Activated CD4-positive, alpha-beta T cell treated with anti-CD3 and anti-CD28 coated beads for 4 hours (primary cell): Measurements from ENCODE around the gene WNK1.
"Not testable (repeated sequence)": the region's sequence is repeated elsewhere in the genome, so short reads cannot be mapped to it uniquely, and the experiment has no call there.

Experiments
- DNase-seq, 2 donors: peaks; one replicate each; pipeline ENCODE4 v3.0.0-alpha.2; 2020

The WNK1 gene

DNA sequence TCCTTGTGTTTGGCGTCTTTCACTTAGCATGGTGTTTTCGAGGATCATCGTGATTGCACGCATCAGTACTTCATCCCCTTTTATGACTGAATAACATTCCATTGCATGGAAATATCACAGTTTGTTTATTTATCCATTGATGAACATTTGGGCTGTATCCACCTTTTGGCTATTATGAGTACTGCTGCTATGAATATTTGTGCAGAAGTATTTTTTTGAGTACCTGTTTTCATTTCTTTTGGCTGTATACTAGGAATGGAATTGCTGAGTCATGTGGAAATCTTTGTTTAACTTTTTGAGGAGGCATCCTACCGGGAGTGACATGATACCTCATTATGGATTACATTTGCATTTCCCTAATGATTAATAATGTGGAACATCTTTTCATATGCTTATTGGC lies 66.4 kb downstream of the WNK1 start:
- no peak for DNase-seq

DNA sequence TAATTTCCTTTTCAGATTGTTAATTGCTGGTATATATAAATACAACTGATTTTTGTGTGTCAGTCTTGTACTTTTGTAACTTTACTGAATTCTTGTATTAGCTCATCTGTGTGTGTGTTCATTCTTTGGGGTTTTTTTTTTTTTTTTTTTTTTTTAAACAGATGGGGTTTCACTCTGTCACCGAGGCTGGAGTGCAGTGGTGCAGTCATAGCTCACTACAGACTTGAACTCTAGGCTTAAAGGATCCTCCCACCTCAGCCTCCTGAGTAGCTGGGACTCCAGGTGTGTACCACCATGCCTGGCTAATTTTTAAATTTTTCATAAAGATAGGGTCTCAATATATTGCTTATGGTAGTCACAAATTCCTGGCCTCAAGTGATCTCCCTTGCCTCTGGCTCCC lies 68.0 kb downstream of the WNK1 start:
- DNase-seq: no peak

DNA sequence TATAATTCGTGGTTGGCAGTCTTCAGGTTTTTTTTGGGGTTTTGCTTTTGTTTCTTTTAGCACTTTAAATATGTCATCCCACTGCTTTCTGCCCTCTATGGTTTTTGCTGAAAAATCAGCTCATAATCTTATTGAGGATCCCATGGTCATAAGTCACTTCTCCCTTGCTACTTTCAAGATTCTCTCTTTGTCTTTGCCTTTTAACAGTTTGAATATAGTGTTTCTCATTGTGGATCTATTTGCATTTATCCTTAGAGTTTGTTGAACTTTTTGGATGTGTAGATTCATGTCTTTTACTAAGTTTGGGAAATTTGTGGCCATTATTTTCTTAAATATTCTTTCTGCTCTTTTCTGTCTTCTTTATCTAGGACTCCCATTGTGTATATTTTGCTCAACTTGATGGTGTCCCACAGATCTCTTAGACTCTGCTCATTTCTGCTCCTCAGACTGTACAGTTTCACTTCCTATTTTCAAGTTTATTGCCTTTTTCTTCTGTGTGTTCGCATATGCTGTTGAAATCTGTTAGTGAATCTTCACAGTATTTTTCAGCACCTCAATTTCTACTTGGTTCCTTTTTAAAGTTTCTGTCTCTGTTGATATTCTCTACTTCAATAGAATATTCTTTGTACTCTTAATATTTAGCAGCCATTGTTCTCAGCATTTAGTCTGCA lies 70.8 kb downstream of the WNK1 start:
- no peak for DNase-seq

DNA sequence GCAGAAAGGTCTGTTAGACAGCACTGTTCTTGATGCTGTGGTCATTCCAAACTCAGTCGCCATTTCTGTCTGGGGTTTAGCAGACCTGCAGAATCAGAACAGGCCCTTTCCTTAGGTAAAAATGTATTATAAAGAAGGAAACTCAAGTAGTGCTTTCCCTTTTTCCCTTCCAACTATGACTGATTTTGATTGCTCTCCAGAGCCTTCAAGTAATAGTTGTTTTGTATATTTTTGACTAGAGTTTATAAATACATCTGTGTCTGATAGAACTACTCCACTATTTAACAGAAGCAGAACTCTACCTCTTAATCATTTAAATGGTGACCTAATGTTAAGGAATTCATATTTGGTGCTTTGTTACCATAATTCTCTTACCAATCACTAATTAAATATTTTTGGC lies 74.0 kb downstream of the WNK1 start:
- DNase-seq: no peak

DNA sequence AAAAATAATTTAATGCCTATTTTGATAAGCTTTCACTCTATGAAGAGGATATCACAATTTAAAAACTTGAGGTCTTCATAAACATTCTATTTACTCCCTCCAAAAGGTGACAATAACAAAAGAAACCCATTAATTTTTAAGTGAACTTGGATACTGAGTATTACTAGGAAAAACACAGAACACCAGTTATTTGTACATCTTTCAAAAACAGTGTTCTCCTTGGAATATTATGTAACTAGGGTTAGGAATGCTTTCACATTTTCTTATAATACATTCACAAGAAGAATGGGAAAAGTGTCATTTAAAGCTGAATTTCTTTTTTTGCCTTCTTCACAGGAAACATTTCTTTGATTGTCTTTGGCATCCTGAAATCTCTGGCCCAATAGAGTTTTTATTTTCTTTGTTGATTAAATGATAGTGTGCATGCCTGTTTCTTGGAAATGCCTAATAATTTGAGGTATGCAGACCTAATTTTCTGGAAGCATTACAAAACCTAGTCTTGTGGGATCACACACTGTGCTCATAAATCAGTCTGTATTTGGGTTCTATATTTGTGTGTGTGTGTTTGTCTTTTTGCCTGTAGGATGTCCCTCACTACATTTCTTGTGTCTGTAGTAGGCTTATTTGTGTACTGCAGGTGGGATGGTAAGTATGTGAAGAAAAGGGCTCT lies 76.5 kb downstream of the WNK1 start:
- DNase-seq: no peak

DNA sequence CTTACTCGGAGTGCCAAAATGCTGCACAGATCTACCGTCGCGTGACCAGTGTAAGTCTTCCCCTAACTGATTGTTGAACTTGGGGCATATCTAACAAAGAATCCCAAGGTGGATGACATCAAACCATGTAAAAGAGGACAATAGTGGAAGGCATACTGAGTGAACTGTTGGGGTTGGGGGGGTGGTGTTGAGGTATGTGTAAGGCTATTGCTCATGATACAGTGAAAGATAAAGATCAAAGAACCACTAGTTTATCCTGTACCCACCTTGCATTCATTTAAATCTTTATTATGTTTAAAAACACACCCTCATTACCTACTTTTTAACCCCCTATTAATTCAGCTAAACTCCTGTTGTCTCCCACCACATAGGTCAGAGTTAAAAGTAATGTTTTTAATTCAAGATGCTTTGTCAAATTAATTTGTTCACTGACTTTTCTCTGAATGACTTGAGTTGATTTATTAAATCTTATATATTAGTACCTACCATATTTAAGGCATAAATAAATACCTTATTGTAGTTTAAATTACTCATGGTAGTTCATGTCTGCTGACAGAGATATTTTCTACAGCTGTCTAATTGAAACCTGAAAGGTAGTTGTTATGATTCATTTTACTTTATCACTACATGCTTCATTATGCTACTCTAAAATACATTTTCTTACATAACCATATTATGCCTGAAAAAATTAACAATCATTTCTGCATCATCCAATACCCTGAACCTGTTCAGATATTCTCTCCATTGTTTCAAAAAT lies 77.9 kb downstream of the WNK1 start:
- no peak for DNase-seq

DNA sequence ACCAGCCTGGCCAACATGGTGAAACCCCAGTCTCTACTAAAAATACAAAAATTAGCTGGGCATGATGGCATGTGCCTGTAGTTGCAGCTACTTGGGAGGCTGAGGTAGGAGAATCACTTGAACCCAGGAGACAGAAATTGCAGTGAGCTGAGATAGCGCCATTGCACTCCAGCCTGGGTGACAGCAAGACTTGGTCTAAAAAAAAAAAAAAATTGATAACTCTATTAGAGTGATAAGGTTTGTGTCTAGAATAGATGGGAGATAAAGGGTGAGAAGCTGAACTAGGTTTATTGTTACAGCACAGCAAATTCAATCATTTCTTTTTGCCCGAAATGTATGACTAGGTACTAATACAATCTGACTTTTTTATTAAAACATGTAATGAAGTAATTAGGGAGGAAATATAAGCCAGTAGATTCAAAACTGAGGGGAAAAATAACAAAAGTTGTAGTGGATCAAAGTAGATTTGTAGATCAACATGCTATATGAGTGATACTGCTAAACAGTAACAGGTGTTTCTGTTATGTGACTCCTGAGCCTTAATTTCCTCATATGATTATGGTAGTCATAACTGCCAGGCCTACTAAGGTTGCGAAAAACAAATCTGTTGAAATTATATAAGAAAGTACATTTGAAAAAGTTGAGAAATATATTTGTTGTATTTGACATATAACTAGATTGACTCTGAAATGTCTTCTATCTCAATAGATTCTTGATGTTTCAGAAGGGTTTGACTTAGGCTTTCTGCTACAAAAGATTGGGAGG lies 83.6 kb downstream of the WNK1 start:
- no peak for DNase-seq

DNA sequence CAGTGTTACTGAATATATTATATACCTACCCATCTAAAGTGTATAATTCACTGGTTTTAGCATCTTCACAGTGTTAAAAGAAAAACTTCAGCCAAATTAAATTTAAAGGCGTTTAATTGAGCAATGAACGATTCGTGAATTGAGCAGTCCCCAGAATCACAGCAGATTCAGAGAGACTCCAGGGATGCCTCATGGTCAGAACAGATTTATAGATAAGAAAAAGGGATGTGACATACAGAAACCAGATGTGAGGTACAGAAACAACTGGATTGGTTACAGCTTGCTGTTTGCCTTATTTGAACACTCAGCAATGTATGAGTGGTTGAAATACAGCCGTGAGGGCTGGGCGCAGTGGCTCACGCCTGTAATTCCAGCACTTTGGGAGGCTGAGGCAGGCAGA lies 84.6 kb downstream of the WNK1 start:
- DNase-seq: no peak

DNA sequence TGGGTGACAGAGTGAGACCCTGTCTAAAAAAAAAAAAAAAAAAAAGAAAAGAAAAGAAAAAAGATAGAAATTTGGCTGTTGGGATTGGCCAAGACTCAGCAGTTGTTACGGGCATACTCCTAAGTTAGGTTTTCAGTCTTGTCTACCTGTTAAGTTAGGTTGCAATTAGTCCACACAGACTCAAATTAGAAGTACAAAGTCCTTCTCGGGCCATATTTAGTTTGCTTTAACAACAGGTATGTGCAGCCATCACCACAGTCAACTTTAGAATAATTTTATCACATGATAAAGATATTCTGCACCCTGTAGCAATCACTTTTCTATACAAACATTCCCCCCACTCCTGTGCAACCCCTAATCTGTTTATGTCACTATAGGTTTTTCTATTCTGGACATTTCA lies 85.2 kb downstream of the WNK1 start:
- DNase-seq: no peak

DNA sequence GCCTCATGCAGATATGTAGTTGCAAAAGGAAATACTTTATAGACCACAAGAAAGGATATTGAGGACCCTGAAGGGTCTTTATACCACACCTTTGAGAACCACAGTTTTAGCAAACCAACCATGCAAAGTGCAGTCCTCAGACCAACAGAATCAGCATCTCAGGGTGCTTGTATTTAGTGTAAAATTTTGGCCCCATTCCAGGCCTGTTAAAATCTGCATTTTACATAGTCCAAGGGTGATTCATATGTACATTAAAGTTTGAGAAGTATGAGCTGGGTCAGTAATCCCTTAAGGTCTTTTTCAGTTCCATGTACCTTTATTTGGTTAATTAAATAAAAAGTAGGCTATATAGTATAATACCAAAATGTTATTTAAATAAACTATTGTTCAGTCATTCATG lies 91.2 kb downstream of the WNK1 start:
- DNase-seq: no peak

DNA sequence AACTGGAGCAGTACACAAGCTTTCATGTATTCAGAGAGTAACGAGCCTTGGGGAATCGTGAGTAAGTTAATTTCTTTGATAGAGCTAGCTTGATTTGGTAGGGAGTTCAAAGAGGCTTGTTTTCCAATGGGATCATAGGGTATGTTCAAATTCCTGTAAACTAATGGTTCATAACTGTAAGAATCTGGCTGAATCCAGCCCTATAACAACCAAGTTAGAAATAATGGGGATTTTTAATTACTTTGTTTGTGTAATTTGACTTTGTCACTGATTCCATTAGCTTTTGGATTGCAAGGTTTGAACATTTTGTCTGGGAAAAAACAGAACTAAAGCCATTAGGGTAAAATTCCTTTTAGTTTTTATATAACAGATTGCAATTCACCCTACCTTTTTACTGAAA lies 94.0 kb downstream of the WNK1 start:
- no peak for DNase-seq

DNA sequence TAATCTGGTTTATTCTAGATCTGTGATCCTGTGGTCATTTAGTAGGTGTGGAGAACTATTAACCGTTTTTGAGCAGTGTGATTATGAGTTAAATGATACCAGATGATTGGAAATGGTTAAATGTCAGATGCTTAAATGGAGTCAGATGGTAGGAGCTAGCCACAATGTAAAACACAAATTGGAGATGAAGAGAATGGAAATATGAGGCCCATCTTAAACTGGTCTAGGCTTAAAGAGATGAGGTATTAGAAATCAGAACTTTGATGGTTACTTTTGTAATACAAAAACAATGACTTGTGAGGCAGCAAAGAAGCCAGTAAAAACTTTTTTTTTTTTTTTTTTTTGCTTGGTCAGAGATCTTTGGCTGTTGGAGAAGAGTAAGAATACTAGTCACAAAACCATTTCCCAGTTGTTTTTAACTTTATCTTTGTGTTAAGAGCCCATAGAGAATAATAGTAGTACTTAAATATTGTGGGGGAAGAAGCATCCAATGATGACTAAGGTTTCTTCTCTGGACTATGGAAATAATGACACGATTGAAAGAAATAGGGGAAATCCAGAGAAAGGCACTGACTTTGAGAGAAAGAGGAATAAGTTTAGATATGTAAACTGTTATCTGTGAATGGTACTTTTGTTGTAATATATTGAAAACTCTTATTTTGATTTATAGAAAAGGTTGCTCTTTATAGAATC lies 95.9 kb downstream of the WNK1 start:
- DNase-seq: no peak

DNA sequence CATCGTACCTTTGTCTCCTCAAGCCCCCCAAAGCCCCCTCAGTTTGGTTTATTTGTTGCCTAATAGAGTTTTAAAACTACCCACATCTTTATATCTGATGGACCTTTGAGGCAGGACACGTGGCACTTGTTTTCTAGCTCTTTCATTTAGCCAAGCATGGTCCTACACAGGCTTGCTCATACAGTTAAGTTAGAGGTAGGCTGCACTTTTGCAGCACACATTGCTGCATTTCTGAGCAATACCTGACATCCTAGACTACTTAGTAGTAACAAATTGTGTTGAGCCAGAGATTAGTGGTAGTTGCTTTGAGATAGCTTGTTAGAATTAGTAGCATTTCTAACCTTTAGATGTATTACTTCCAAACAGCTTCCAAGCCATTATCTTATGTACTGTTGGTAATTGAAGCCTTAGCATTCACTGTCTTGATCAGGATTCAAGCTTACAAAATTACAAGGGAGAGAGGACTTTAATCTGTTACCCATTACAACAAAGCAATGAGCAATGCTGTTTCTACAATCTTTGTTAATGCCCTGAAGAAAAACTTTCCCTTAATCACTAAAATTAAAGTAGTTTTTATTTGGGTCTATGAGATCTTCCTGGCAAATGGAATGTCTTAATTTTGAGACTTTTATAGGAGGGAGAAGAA lies 96.6 kb downstream of the WNK1 start:
- no peak for DNase-seq

DNA sequence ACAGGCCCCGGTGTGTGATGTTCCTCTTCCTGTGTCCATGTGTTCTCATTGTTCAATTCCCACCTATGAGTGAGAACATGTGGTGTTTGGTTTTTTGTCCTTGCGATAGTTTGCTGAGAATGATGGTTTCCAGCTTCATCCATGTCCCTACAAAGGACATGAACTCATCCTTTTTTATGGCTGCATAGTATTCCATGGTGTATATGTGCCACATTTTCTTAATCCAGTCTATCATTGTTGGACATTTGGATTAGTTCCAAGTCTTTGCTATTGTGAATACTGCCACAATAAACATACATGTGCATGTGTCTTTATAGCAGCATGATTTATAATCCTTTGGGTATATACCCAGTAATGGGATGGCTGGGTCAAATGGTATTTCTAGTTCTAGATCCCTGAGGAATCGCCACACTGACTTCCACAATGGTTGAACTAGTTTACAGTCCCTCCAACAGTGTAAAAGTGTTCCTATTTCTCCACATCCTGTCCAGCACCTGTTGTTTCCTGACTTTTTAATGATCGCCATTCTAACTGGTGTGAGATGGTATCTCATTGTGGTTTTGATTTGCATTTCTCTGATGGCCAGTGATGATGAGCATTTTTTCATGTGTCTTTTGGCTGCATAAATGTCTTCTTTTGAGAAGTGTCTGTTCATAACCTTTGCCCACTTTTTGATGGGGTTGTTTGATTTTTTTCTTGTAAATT lies 97.5 kb downstream of the WNK1 start:
- not testable (repeated sequence) for DNase-seq

DNA sequence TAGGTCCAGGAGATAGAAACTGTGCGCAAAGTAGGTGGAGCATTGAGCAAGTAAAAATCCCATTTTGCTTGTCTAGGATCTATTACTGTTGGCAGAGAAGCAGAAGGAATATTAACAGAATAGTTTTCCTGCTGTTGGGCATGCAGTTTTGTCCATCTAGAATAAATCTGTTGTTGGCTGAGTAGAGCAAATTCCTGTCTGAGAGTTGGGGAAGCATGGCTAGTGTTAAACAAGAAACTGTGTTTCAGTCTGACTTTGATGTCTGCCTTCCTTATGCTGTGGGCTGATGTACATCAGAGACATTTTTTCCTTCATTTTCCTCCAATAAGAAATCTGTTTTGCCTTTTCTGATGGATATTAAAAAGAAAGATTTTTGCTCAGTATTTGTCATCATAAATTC lies 99.0 kb downstream of the WNK1 start:
- DNase-seq: no peak

DNA sequence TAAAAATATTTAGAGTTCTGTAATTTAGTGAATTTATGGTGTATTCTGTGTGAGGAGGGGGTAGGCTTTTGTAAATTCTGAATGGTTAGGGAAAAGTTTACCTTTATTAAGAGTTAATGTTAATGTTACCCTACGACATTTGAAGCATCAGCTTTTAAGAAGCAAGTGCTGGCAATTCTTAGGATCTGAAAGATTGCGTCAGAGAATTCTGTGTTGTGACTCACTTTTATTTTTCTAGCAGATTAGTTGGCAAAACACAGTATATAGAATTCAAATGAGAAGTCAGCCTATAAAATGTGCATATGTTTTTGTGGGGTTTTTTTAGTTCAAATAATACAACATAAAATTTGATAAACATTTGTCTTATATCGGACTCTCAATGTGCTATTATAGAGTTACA lies 99.5 kb downstream of the WNK1 start:
- no peak for DNase-seq

DNA sequence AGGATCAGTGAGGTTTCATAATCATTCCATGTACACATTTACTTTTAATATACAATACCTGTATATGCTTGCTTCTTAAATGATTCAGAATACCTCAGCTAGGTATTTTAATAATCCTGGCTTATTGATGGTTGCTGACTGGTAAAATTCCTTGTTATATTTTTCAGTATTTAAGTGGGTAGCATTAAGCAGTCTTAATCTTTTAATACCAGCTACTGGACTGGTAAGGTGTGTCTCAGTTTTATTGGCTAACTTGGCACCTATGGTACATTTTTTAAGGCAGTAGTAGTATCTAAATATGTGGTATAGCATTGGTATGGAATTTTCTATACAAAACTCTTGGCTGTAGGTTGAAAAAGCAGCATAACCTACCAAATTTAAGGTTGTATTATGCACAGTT lies 100.5 kb downstream of the WNK1 start:
- DNase-seq: no peak

DNA sequence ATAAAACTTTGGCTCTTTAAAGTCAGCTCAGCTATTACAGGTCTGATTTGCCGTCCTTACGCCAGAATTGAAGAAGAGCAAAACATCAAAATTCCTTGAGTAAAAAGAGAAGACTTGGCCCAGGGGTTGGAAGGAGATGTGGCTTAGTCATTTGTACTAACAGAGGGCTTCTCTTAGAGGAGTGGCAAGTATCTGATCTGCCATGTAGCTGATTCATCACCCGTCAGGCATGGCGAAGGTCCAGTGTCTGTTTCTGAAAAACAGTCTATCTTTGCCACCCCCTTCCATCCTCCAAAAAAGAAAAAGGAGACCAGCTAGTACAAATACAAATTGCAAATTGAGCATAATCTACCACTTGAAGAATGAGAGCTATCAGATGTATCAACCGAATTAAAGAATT lies 105.2 kb downstream of the WNK1 start:
- DNase-seq: no peak

DNA sequence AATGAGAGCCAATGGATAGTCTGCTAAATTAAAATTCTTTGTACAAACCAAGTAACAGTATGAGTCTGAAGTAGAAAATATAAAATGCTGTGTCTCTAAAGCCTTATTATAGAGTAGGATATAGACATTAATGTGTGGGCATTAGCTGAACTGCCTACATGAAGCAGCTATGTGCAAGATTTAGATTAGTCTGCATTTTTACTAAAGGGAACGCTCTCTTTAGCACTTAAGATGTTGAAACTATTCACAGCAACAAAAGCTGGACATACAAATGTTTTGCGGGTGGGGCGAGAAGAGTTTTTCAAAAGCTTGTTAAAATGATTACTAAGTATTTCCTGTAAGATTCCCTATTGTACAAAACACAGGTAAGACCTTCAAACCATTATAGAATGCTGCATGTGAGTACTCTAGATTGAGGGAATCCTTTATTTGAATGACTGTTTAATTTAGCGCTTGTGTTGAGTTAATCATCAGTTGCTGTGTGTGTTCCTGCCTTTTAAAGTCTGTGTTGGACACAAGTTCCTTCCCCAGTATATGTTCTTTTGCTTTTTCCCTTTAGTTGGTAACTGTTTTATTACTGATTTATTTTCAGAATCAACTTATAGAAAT lies 110.0 kb downstream of the WNK1 start:
- no peak for DNase-seq

DNA sequence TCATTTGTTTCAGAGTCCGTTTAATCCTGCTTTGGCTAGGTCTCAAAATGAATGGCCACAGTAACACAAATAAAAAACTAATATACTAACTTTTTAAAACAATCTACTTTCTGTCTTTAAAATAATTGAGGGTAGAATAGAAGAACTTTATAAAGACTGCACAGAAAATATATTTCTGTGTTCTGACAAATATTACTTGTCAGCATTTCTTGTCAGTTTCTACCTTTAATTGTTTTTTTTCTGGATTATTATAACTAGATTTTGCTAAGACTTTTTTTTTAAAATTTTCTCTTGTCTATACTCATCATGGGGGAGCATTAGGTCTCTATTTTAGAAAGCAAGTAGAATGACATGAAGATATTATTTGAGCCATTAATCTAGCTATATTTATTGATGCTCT lies 110.9 kb downstream of the WNK1 start:
- no peak for DNase-seq

DNA sequence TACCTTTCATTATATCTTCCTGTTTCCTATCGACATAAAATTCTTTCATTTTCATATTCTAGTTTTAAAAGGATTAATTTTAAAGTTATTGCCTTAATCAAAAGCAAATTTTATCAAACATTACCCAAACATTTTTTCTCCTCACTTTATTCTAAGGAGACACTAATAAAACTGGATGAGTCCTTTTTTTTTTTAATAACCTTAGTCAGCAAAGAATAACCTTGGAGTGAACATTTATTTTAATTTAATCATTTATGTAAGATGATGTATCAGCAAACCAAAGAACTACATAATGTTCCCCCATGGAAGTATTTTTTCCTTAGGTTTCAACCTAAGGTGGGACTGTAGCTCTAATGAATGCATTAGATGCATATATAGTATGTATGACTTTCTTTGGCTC lies 113.2 kb downstream of the WNK1 start:
- DNase-seq: no peak
